ENCODE results near the gene TMEM117. TPM values are rescaled to one million over a fixed set of nuclear protein-coding genes. Genes with fewer than 3 reads are reported as not detected.

TMEM117 gene
- total and polyA plus RNA-seq, 2 donors (not counting 3 experiments of a cell fraction or from before 2014, with no cell fraction given): 1.2 to 3.8 TPM

GRCh38 chr12:44335030-44335429, 499.1 kb downstream of the TMEM117 start:
- Histone ChIP-seq H3K4me3 (replicated peaks in 1 of 3; ENCODE audit: insufficient read depth in 1 of 3, low read depth in 1 of 3, low read length in 3 of 3) (no peak overlapping the region), H3K27ac (ENCODE audit: insufficient read depth, low read depth, low read length) (no peak overlapping the region), H3K79me2 (ENCODE audit: control insufficient read depth, insufficient read depth, low read length) (no peaks in the 10 kb centered on the region), H3K27me3 (ENCODE audit: control insufficient read depth in 2 of 2, insufficient read depth in 2 of 2, low read length in 2 of 2) (no peaks in the 10 kb centered on the region), H3K9me1 (replicated peaks; ENCODE audit: control insufficient read depth, extremely low read depth, insufficient read depth, low read length) (no peaks in the 10 kb centered on the region), H3K4me1 (ENCODE audit: control insufficient read depth, extremely low read depth, insufficient read depth, low read length) (no peaks in the 10 kb centered on the region), H4K20me1 (replicated peaks; ENCODE audit: control insufficient read depth, extremely low read depth, insufficient read depth, low read length) (no peaks in the 10 kb centered on the region), H2AFZ (ENCODE audit: low read depth, low read length) (no peak overlapping the region), H3K9me3 (replicated peaks; ENCODE audit: control insufficient read depth, insufficient read depth, low read length) (no peaks in the 10 kb centered on the region), H3K4me2 (ENCODE audit: insufficient read depth, low read length) (no peak overlapping the region), H3K9ac (replicated peaks; ENCODE audit: extremely low read depth, insufficient read depth, low read length) (no peak overlapping the region), H3K36me3 (ENCODE audit: control insufficient read depth in 2 of 2, extremely low read depth in 1 of 2, insufficient read depth in 2 of 2, low read length in 2 of 2) (no peaks in the 10 kb centered on the region)
- DNase-seq (ENCODE audit: low read depth, low spot score) (no peak), FAIRE-seq (no peak)
- no TSS peak for BruUV-seq (replicated peaks)
- ChIA-PET CTCF (no interaction called here), POLR2A (no interaction called here)
- intact Hi-C loops (cut with micrococcal nuclease) (no loop called here), dilution Hi-C loops (cut with MboI; ENCODE audit: extremely low pct_ligation_motif_present, low sequenced_read_pairs) (no loop called here)
- TF ChIP-seq JUN (IDR thresholded peaks at IDR 0.05; ENCODE audit: borderline replicate concordance, insufficient read depth, insufficient read length, low read depth) (no peak), MYC (IDR thresholded peaks at IDR 0.05; ENCODE audit: low read depth, low read length) (no peak), FOS (IDR thresholded peaks at IDR 0.05; ENCODE audit: borderline replicate concordance, insufficient read depth, low read length) (no peak), POLR2AphosphoS5 (IDR thresholded peaks at IDR 0.05; ENCODE audit: insufficient read depth, low read depth, low read length) (no peak), EZH2 (IDR thresholded peaks at IDR 0.05; ENCODE audit: borderline replicate concordance, low read depth, low read length, severe bottlenecking) (no peak), GATA2 (IDR thresholded peaks at IDR 0.05; ENCODE audit: insufficient read depth, insufficient read length, low read depth, low read length) (no peak), POLR2A (IDR thresholded peaks at IDR 0.05; ENCODE audit: low read depth, low read length) (no peak), MAX (IDR thresholded peaks at IDR 0.05; ENCODE audit: insufficient read depth, insufficient read length) (no peak), CTCF (IDR thresholded peaks at IDR 0.05; ENCODE audit: extremely low read depth in 1 of 2, insufficient read depth in 1 of 2, low read depth in 1 of 2, low read length in 2 of 2) (no peak)

Data from endothelial cell of umbilical vein (primary cell).